Keratinocyte (primary cell): Measurements from ENCODE around the gene TMPRSS11F.

Experiments
- EZH2 ChIP-seq: IDR thresholded peaks from one replicate; pipeline ENCODE4 v1.6.1; 2012; ENCODE audit warnings: inconsistent platforms, mild to moderate bottlenecking, low read length, moderate library complexity
- TF ChIP-seq, protein P1 (sequence below), 3 experiments: IDR thresholded peaks in 1 of 3; conservative IDR thresholded peaks in 1 of 3; optimal IDR thresholded peaks in 1 of 3; 2 replicates in 2 of 3; 3 replicates in 1 of 3; pipeline versions ENCODE3 to v1.5.1; 2011; ENCODE audit warnings: low read length in 3 of 3, mild to moderate bottlenecking in 3 of 3, moderate library complexity in 2 of 3, control low read depth in 1 of 3, inconsistent platforms in 1 of 3; ENCODE audit not compliant: insufficient read depth in 2 of 3; ENCODE audit errors: extremely low read depth in 1 of 3

DNA sequence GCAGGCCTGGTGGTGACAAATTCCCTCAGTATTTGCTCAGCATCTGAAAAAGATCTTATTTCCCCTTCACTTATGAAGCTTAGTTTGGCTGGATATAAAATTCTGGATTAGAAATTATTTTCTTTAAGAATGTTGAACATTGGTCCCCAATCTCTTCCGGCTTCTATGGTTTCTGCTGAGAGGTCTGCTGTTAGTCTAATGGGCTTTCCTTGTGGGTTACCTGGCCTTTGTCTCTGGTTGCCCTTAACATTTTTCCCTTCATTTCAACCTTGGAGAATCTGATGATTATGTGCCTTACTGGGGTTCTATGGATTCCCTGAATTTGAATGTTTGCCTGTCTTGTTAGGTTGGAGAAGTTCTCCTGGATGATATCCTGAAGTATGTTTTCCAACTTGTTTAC is 17.4 kb upstream of the TMPRSS11F start:
- TF ChIP-seq, protein P1, sequence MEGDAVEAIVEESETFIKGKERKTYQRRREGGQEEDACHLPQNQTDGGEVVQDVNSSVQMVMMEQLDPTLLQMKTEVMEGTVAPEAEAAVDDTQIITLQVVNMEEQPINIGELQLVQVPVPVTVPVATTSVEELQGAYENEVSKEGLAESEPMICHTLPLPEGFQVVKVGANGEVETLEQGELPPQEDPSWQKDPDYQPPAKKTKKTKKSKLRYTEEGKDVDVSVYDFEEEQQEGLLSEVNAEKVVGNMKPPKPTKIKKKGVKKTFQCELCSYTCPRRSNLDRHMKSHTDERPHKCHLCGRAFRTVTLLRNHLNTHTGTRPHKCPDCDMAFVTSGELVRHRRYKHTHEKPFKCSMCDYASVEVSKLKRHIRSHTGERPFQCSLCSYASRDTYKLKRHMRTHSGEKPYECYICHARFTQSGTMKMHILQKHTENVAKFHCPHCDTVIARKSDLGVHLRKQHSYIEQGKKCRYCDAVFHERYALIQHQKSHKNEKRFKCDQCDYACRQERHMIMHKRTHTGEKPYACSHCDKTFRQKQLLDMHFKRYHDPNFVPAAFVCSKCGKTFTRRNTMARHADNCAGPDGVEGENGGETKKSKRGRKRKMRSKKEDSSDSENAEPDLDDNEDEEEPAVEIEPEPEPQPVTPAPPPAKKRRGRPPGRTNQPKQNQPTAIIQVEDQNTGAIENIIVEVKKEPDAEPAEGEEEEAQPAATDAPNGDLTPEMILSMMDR (optimal IDR thresholded peaks at IDR 0.05 in 1 of 3, IDR thresholded peaks at IDR 0.05 in 1 of 3, conservative IDR thresholded peaks at IDR 0.05 in 1 of 3; ENCODE audit: extremely low read depth in 1 of 3, insufficient read depth in 2 of 3, low read length in 3 of 3): no peak
- no peak for TF ChIP-seq EZH2
